Memory B cell (primary cell): ENCODE results near the gene ABI3BP.

ENCODE experiments used
- ATAC-seq: fragments of 150-1000 bp; cut with Tn5 transposase; 2 replicates; pipeline ENCODE4 v1.10.0; 2021; ENCODE audit warnings: low read depth, mild to moderate bottlenecking, moderate library complexity
- DNase-seq, 2 donors: peaks; one replicate each; pipeline ENCODE4 v3.0.0; 2022; ENCODE audit warnings: low spot score in 2 of 2
- H3K27ac Mint-ChIP-seq: one replicate; pipeline ENCODE4 v1.8.0; 2022; ENCODE audit warnings: mild to moderate bottlenecking, moderate library complexity, mixed read lengths
- H3K27me3 Mint-ChIP-seq: one replicate; pipeline ENCODE4 v1.8.0; 2022; ENCODE audit warnings: mixed read lengths
- H3K36me3 Mint-ChIP-seq: one replicate; pipeline ENCODE4 v1.8.0; 2022; ENCODE audit warnings: mild to moderate bottlenecking, mixed read lengths
- H3K4me1 Mint-ChIP-seq: one replicate; pipeline ENCODE4 v1.8.0; 2022; ENCODE audit warnings: mixed read lengths
- H3K4me3 Mint-ChIP-seq: one replicate; pipeline ENCODE4 v1.8.0; 2022; ENCODE audit warnings: mild to moderate bottlenecking, moderate library complexity, mixed read lengths
- H3K9me3 Mint-ChIP-seq: one replicate; pipeline ENCODE4 v1.8.0; 2022; ENCODE audit warnings: mixed read lengths

The ABI3BP gene

GRCh38 chr3:100710261-100710968, 282.8 kb downstream of the ABI3BP start:
- Mint-ChIP-seq H3K4me1 (peaks cover 34% of the 10 kb centered on the region), H3K9me3 (peaks cover 4% of the 10 kb centered on the region), H3K4me3 (peak overlapping the region; percentile 91), H3K27ac (peak overlapping the region; percentile 99), H3K36me3 (peaks cover 20% of the 10 kb centered on the region), H3K27me3 (peaks cover 3% of the 10 kb centered on the region)
- DNase-seq (peak; percentile 26 to 42), ATAC-seq (peak; percentile 46)

GRCh38 chr3:100709842-100710260, 283.4 kb downstream of the ABI3BP start:
- no peak for ATAC-seq
- Mint-ChIP-seq H3K9me3 (peaks cover 4% of the 10 kb centered on the region), H3K27ac (peak overlapping the region; percentile 99), H3K27me3 (peaks cover 6% of the 10 kb centered on the region), H3K4me1 (peaks cover 30% of the 10 kb centered on the region), H3K4me3 (peak overlapping the region; percentile 91), H3K36me3 (peaks cover 14% of the 10 kb centered on the region)
- peak; percentile 20 to 36 for DNase-seq

GRCh38 chr3:100708989-100709841, 284.0 kb downstream of the ABI3BP start, which contains the start of gene TFG:
Gene TFG (plus strand): TSS chr3:100709494. CDS start chr3:100713686, 4,192 bp downstream.
- H3K27ac Mint-ChIP-seq: peak within 1 kb of the TSS; percentile 99

GRCh38 chr3:100708644-100708988, 284.6 kb downstream of the ABI3BP start:
- Mint-ChIP-seq H3K36me3 (peaks cover 12% of the 10 kb centered on the region), H3K27me3 (peaks cover 6% of the 10 kb centered on the region), H3K27ac (peak overlapping the region; percentile 99), H3K4me1 (peaks cover 28% of the 10 kb centered on the region), H3K9me3 (peaks cover 4% of the 10 kb centered on the region), H3K4me3 (peak overlapping the region; percentile 91)
- ATAC-seq: no peak
- no peak for DNase-seq

More at GRCh38 chr3:100708989-100709841, 284.0 kb downstream of the ABI3BP start, which contains the start of gene TFG:
- ATAC-seq: peak; percentile 84
- DNase-seq: peak; percentile 95 to 96
- H3K4me1 Mint-ChIP-seq: peaks cover 29% of the 10 kb centered on the region
- peaks cover 4% of the 10 kb centered on the region for H3K9me3 Mint-ChIP-seq
- peaks cover 6% of the 10 kb centered on the region for H3K27me3 Mint-ChIP-seq
- H3K4me3 Mint-ChIP-seq: peak within 1 kb of the TSS; percentile 91
- peaks cover 13% of the 10 kb centered on the region for H3K36me3 Mint-ChIP-seq

- peaks cover 4% of the 10 kb centered on the region for H3K9me3 Mint-ChIP-seq
- no peak for DNase-seq
- peaks cover 7% of the 10 kb centered on the region for H3K27me3 Mint-ChIP-seq
- H3K36me3 Mint-ChIP-seq: peaks cover 4% of the 10 kb centered on the region
- peaks cover 14% of the 10 kb centered on the region for H3K4me1 Mint-ChIP-seq
- no peak overlapping the region for H3K4me3 Mint-ChIP-seq
- no peak overlapping the region for H3K27ac Mint-ChIP-seq
- no peak for ATAC-seq
These were observed 286.9 kb downstream of the ABI3BP start for GRCh38 chr3:100706365-100706764.

GRCh38 chr3:100703865-100704264, 289.4 kb downstream of the ABI3BP start:
- no peak for DNase-seq
- no peak overlapping the region for H3K27ac Mint-ChIP-seq
- peaks cover 3% of the 10 kb centered on the region for H3K9me3 Mint-ChIP-seq
- no peak overlapping the region for H3K4me3 Mint-ChIP-seq
- peaks cover 4% of the 10 kb centered on the region for H3K4me1 Mint-ChIP-seq
- ATAC-seq: no peak
- H3K36me3 Mint-ChIP-seq: no peaks in the 10 kb centered on the region
- peaks cover 14% of the 10 kb centered on the region for H3K27me3 Mint-ChIP-seq

- DNase-seq: no peak
- peaks cover 20% of the 10 kb centered on the region for H3K27me3 Mint-ChIP-seq
These were observed 290.3 kb downstream of the ABI3BP start for GRCh38 chr3:100702980-100703345.

GRCh38 chr3:100702082-100702979, 290.9 kb downstream of the ABI3BP start:
- Mint-ChIP-seq H3K27ac (no peak overlapping the region), H3K9me3 (no peaks in the 10 kb centered on the region), H3K27me3 (peaks cover 25% of the 10 kb centered on the region), H3K4me3 (no peak overlapping the region), H3K36me3 (no peaks in the 10 kb centered on the region), H3K4me1 (no peaks in the 10 kb centered on the region)
- ATAC-seq (no peak), DNase-seq (no peak)

More at GRCh38 chr3:100702980-100703345, 290.3 kb downstream of the ABI3BP start:
- Mint-ChIP-seq H3K4me1 (no peaks in the 10 kb centered on the region), H3K9me3 (no peaks in the 10 kb centered on the region), H3K36me3 (no peaks in the 10 kb centered on the region), H3K4me3 (no peak overlapping the region), H3K27ac (no peak overlapping the region)
- ATAC-seq: no peak

- no peak for ATAC-seq
- no peaks in the 10 kb centered on the region for H3K36me3 Mint-ChIP-seq
- H3K4me1 Mint-ChIP-seq: no peaks in the 10 kb centered on the region
- no peaks in the 10 kb centered on the region for H3K9me3 Mint-ChIP-seq
- H3K4me3 Mint-ChIP-seq: no peak overlapping the region
- no peak for DNase-seq
- H3K27me3 Mint-ChIP-seq: peaks cover 29% of the 10 kb centered on the region
- no peak overlapping the region for H3K27ac Mint-ChIP-seq
These were observed 292.5 kb downstream of the ABI3BP start for GRCh38 chr3:100700708-100701107.
